HG02763 (cell line): ENCODE results near the gene TVP23C.

Source experiments
- ATAC-seq: cut with Tn5 transposase; IDR thresholded peaks from one replicate; pipeline ENCODE4 v1.9.1; 2021; ENCODE audit warnings: mild to moderate bottlenecking, moderate library complexity; ENCODE audit not compliant: unreplicated experiment

TVP23C gene

DNA sequence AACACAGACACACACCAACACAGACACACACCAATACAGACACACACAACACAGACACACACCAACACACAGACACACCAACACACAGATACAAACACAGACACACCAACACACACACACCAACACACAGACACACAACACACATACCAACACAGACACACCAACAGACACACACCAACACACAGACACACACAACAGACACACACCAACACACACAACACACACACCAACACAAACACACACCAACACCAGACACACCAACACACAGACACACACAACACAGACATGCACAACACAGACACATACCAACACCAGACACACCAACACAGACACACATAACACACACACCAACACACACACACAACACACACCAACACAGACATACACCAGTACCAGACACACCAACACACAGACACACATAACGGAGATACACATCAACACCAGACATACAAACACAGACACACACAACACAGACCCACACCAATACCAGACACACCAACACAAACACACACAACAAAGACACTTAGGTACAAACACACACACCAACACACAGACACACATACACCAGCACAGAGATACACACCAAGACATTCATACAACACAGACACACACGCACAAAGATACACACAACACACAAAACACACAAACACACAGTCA lies 98.1 kb downstream of the TVP23C start:
- no peak for ATAC-seq

DNA sequence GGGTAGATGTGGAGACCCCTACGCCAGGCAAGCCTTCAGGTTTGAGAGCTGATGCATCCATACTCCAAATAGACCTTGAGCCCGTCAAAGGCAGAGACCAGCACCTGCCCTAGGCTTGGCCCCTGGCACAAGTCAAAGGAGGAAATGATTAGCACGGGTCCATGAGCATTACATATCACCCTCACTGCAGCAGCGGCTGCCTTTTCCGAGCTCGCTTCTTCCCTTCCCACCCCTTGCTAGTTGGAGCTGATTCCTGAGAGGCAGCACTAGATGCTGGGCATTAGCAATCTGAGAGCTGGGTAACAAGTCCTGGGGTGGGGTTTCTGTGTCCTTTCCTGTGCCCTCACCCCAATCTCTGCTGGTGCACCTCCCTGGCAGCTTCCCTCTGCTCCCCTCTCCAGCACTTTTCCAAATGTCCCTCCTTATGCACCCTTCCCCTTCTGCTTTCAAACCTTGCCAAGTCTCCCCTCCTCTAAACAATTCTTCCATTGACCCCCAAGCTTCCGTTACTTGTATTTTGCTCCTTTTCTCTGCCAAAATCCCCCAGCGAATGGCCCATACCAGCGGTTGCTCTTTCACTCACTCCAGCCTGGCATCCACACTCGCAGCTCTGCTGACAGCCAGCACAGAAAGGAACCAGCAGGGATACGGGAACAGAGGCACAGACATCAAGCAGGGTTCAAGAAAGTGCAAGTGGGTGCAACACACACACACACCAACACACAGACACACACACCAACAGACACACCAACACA lies 98.9 kb downstream of the TVP23C start:
- no peak for ATAC-seq

DNA sequence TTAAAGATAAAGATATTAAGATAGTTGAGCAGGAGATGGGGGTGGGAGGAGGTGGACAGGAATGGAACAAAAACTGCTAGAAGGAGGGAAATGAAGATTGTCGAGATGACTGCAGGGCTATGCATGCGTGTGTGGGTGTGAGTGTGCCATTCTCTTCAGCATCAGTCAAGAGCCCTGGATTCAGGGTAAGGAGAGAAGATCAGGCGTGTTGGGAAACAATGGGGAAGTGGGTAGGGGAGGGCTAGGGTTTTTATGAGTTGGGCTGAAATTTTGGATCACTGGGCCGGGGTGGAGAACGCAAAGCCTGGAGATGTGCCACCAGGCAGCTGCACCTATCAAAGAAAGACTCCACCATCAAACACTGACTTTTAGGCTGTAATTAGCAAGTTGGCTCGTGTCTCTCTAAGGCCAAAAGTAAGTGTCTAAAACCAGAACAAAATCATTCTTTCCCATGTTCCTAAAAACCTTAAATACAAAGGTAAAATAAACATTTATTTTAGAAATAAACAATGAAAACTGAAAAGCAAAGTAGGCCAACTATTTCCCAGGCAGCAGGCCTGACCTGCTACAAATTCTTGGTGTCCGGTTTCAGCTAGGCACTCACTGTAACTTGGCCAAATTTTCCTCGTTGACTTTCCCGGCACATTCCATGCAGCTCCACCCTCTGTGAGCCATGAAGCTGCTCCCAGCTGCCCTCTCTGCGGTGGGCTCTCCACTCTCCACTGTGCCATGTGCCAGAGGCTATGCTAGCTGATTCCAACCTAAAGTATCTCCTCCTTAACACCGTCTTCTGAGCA lies 100.1 kb downstream of the TVP23C start:
- ATAC-seq: no peak

DNA sequence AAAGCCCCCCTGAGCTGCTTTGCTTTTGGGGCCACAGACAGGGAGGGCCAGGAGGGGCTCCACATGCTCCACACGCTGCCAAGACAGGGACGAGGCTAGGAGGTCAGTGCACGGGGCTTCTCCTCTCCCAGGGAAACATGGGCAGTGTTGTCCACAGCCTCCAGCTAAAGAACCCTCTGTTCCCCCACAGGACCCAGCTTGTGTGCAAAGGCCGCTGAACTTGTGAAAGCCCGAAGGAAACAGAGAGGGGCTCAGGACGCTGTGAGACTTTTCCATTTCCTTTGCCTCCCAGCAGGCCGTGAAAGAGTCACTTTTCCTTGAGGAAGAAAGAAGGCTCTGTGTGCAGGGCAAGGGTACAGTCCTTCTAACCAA lies 105.6 kb downstream of the TVP23C start:
- ATAC-seq: no peak

DNA sequence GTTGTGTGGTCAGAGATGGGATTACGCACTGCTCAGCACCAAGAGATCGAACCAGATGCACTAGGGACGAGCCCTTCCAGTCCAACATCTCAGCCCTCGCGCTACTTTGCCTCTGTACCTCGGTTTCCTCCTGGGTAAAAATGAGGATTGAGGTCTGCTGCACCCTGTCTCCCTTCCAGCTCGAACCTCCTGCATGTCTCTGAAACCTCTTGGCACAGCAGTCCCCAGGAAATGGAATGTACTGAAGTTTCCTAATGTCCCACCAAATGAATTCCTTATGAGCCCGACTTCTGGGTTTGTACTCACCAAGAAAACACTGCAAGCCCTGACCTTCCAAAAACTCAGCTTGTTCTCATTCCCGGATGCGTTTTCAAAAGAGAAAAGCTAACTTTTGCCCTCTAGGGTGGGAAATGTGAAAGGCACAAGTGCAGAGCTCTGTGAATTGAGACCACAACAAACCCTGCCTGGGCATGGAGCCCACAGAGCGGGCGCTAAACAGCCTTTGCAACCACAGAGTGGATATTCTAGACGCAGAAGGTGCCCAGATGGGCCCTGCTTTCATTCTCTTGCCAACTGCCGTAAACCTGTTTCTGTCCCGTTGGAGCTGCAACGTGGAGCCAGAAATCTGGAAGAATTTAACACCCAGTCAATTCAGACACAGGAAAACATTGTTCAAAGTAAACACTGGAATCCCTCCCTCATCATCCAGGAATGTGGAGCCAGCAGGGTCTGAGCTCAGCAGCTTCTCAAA lies 106.1 kb downstream of the TVP23C start:
- ATAC-seq: no peak

DNA sequence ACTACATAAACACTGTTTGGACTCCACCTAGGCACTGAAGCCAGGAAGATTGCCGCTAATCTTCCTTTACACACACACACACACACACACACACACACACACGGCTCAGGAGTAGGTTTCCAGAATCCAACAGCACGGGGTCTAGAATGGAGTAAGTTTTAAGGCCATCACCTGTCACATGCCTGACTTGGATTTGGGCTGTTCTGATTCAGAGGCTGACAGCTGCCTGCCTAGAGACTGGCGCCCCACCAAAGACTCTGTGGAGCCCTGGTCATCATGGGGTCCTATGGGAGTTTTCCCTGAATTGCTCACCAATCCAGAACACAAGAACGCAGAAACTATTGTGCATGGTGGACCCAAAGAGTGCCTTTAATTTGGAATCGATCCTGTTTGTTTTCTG lies 106.8 kb downstream of the TVP23C start:
- ATAC-seq: no peak

DNA sequence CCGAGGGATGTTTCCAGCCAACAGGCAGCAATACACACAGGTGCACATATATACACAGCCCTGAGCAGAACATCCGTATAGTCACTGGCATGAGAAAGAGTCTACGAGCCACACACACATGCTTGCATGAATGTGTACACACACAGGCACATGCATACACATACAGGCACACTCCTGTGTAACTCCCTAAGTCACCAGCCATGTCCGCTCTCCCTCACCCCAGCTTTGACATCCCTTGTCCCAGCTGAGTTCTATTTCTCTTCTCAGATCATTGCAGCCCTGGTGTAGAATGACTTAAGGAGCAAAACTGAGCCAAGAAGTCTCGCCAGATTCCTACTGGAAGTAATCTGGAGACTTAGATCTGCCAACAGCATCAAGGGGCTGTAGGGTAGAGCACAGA lies 108.9 kb downstream of the TVP23C start:
- ATAC-seq: no peak

DNA sequence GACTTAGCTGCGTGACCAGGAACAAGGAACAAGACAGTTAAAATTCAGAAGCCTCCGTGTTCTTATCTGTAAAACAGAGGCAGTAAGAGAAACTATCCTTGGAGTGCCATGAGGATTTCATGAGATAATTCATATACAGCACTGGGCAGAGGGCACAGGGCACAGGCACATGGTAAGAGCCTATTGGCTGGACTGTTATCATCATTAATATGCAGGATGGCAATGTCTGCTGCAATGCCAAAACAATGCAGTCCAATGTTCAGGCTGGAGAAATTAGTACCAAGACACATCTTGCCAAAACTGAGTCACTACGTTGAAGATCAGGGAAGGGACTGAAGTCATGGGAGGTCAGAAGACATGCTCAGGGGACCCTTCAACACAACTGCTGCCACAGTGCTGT lies 109.5 kb downstream of the TVP23C start:
- ATAC-seq: no peak

DNA sequence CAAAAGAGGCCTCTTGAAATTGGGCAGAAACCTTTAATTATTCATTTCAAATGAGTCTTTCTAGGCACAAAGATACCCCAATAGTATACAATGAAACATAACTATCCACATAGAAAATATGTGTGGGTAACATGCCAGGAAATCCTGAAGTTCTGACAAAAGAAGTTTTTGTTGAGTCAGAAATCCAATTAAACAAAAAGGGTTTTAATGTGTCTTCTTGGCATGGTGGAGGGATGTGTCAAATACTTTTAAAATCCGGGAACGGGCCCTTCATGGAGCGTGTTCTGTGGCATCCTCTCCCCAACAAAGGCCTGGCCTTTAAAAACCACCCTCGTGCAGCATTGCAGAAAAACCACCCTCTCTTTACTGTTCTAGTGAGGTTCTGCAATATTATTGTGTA lies 110.0 kb downstream of the TVP23C start:
- no peak for ATAC-seq

DNA sequence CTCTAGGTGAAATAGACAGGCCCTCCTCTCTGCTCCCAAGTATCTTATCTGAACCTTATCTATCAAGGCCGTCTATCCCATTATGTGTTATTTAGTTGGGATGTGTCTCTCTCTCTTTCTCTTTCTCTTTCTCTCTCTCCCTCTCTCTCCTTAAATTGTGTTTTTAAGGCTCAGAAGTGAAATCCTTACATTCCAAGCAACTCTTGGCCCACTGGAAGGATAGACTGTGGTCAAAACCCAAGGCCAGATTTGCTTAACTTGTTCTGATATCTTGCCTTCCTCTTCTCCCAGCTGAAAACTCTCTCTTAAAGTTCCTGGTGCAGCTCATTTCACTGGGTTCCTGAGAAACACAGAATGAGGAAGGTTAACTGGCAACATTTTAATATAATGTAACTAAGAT lies 110.5 kb downstream of the TVP23C start:
- ATAC-seq: no peak
